IMR-90 (cell line): ENCODE measurements around the gene C15orf61. TPM values are rescaled to one million over a fixed set of nuclear protein-coding genes. Genes with fewer than 3 reads are reported as not detected.
A peak's percentile ranks its signal among the peaks of the same experiment; 100 is the strongest.

Experiments used
- ATAC-seq: fragments of 200-7000 bp; cut with Tn5 transposase; 2 replicates; pipeline ENCODE4 v1.9.1; 2020; ENCODE audit warnings: low read depth, mild to moderate bottlenecking, moderate library complexity
- BruUV-seq: library from RNA; stranded (reverse); fragments of 400-500 nt; replicated peaks from 2 replicates; lab custom pipeline; 2021; lab: Mats Ljungman, UMichigan
- CTCF ChIA-PET: fragments of 300-600 bp; formaldehyde crosslinking; extraction: SDS; loops from one replicate; lab custom pipeline; 2021; ENCODE audit warnings: antibody characterized with exemption; lab: Yijun Ruan, JAX
- POLR2A ChIA-PET: fragments of 300-600 bp; sonication (Branson Sonifier 250); formaldehyde crosslinking; loops from one replicate; lab custom pipeline; 2022; ENCODE audit warnings: antibody characterized with exemption; ENCODE audit not compliant: unreplicated experiment; lab: Charles Lee
- DNase-seq: peaks from one replicate; pipeline ENCODE4 v3.0.0; 2013
- H2AFZ ChIP-seq: replicated peaks from 2 replicates; pipeline ENCODE3; 2013; ENCODE audit warnings: low read length, mild to moderate bottlenecking; ENCODE audit not compliant: poor library complexity
- H2AK5ac ChIP-seq: 2 replicates; pipeline ENCODE4 v1.6.1; 2013; ENCODE audit warnings: low read depth, low read length, inconsistent platforms
- H2AK9ac ChIP-seq: replicated peaks from 2 replicates; pipeline ENCODE3; 2013; ENCODE audit warnings: mild to moderate bottlenecking, low read depth, low read length, moderate library complexity; ENCODE audit not compliant: poor library complexity
- H2BK120ac ChIP-seq: 2 replicates; pipeline ENCODE4 v1.6.1; 2013; ENCODE audit warnings: low read depth, low read length, inconsistent platforms
- H2BK15ac ChIP-seq: 3 replicates; pipeline ENCODE4 v1.6.1; 2013; ENCODE audit warnings: low read depth, low read length, inconsistent platforms
- H2BK20ac ChIP-seq: 2 replicates; pipeline ENCODE4 v1.6.1; 2013; ENCODE audit warnings: low read depth, mild to moderate bottlenecking, inconsistent platforms, low read length, moderate library complexity
- H2BK5ac ChIP-seq: 2 replicates; pipeline ENCODE4 v1.6.1; 2013; ENCODE audit warnings: mild to moderate bottlenecking, low read depth, low read length, inconsistent platforms; ENCODE audit not compliant: poor library complexity, severe bottlenecking
- H3K14ac ChIP-seq: replicated peaks from 2 replicates; pipeline ENCODE4 v1.6.1; 2013; ENCODE audit warnings: low read depth, low read length, inconsistent platforms
- H3K18ac ChIP-seq: 2 replicates; pipeline ENCODE4 v1.6.1; 2013; ENCODE audit warnings: low read depth, low read length, control low read depth
- H3K23ac ChIP-seq: 2 replicates; pipeline ENCODE4 v1.6.1; 2013; ENCODE audit warnings: low read depth, low read length, inconsistent platforms
- H3K27ac ChIP-seq: 2 replicates; pipeline ENCODE4 v1.5.1; 2013; ENCODE audit warnings: mild to moderate bottlenecking, control low read depth, low read length; ENCODE audit not compliant: insufficient read depth
- H3K27me3 ChIP-seq: 2 replicates; pipeline ENCODE4 v1.6.1; 2013; ENCODE audit warnings: low read length; ENCODE audit not compliant: control insufficient read depth, insufficient read depth
- H3K36me3 ChIP-seq: 2 replicates; pipeline ENCODE4 v1.6.1; 2013; ENCODE audit warnings: low read length, mixed read lengths; ENCODE audit not compliant: control insufficient read depth, insufficient read depth
- H3K4ac ChIP-seq: 2 replicates; pipeline ENCODE4 v1.6.1; 2013; ENCODE audit warnings: low read depth, low read length, inconsistent platforms
- H3K4me1 ChIP-seq: 2 replicates; pipeline ENCODE4 v1.6.1; 2013; ENCODE audit warnings: low read length, mixed read lengths; ENCODE audit not compliant: control insufficient read depth, insufficient read depth
- H3K4me2 ChIP-seq: 2 replicates; pipeline ENCODE4 v1.6.1; 2013; ENCODE audit warnings: low read depth, mild to moderate bottlenecking, control low read depth, low read length, moderate library complexity
- H3K4me3 ChIP-seq: 2 replicates; pipeline ENCODE4 v1.5.1; 2013; ENCODE audit warnings: low read depth, mild to moderate bottlenecking, control low read depth, low read length, moderate library complexity; ENCODE audit not compliant: insufficient read depth
- H3K56ac ChIP-seq: 2 replicates; pipeline ENCODE4 v1.6.1; 2013; ENCODE audit warnings: low read length, inconsistent platforms; ENCODE audit not compliant: insufficient read depth; ENCODE audit errors: extremely low read depth
- H3K79me1 ChIP-seq, 2 experiments: 2 replicates each; pipeline ENCODE4 v1.6.1; 2013; ENCODE audit warnings: low read length in 2 of 2, inconsistent platforms in 1 of 2, low read depth in 1 of 2
- H3K9ac ChIP-seq: 2 replicates; pipeline ENCODE4 v1.6.1; 2013; ENCODE audit warnings: low read depth, low read length, control low read depth
- H3K9me1 ChIP-seq: 2 replicates; pipeline ENCODE4 v1.6.1; 2013; ENCODE audit warnings: low read length, inconsistent platforms; ENCODE audit not compliant: insufficient read depth
- H3K9me3 ChIP-seq: 2 replicates; pipeline ENCODE4 v1.6.1; 2013; ENCODE audit warnings: low read length; ENCODE audit not compliant: control insufficient read depth, insufficient read depth
- H4K20me1 ChIP-seq: 2 replicates; pipeline ENCODE4 v1.6.1; 2013; ENCODE audit warnings: low read length, inconsistent platforms; ENCODE audit not compliant: insufficient read depth
- H4K5ac ChIP-seq: 2 replicates; pipeline ENCODE4 v1.6.1; 2013; ENCODE audit warnings: mild to moderate bottlenecking, low read depth, low read length, control low read depth
- H4K8ac ChIP-seq, 2 experiments: 2 replicates each; pipeline ENCODE4 v1.6.1; 2013; ENCODE audit warnings: low read depth in 2 of 2, low read length in 2 of 2, control low read depth in 1 of 2, inconsistent platforms in 1 of 2
- H4K91ac ChIP-seq: 2 replicates; pipeline ENCODE4 v1.6.1; 2013; ENCODE audit warnings: low read depth, low read length, inconsistent platforms; ENCODE audit not compliant: insufficient read depth
- BHLHE40 ChIP-seq: fragments of 150-350 bp; IDR thresholded peaks from 2 replicates; pipeline ENCODE4 v1.6.1; 2016; ENCODE audit warnings: mild to moderate bottlenecking, low read depth, low read length
- CEBPB ChIP-seq: IDR thresholded peaks from 2 replicates; pipeline ENCODE4 v1.6.1; 2012; ENCODE audit warnings: low read depth, low read length, improper control_type of control experiment
- CHD1 ChIP-seq: IDR thresholded peaks from 2 replicates; pipeline ENCODE4 v1.6.1; 2012; ENCODE audit warnings: low read depth, low read length, improper control_type of control experiment
- CTCF ChIP-seq: conservative IDR thresholded peaks from 2 replicates; pipeline ENCODE4 v1.5.1; 2012; ENCODE audit warnings: mild to moderate bottlenecking, low read depth, low read length, improper control_type of control experiment
- ELK1 ChIP-seq: fragments of 150-350 bp; IDR thresholded peaks from 2 replicates; pipeline ENCODE4 v1.6.1; 2016; ENCODE audit warnings: low read depth, mild to moderate bottlenecking, low read length, moderate library complexity, borderline replicate concordance
- FOS ChIP-seq: fragments of 150-350 bp; IDR thresholded peaks from 2 replicates; pipeline ENCODE4 v1.6.1; 2016; ENCODE audit warnings: low read depth, low read length
- MAFK ChIP-seq: IDR thresholded peaks from 2 replicates; pipeline ENCODE4 v1.6.1; 2012; ENCODE audit warnings: low read depth, low read length, improper control_type of control experiment
- MAZ ChIP-seq: IDR thresholded peaks from 2 replicates; pipeline ENCODE4 v1.6.1; 2012; ENCODE audit warnings: low read depth, mild to moderate bottlenecking, low read length, improper control_type of control experiment, moderate library complexity, borderline replicate concordance
- MXI1 ChIP-seq: IDR thresholded peaks from 2 replicates; pipeline ENCODE4 v1.6.1; 2012; ENCODE audit warnings: low read depth, mild to moderate bottlenecking, low read length, moderate library complexity, borderline replicate concordance
- NFE2L2 ChIP-seq: fragments of 150-350 bp; IDR thresholded peaks from 2 replicates; pipeline ENCODE4 v1.6.1; 2016; ENCODE audit warnings: low read depth, mild to moderate bottlenecking, low read length
- RAD21 ChIP-seq: IDR thresholded peaks from 2 replicates; pipeline ENCODE4 v1.6.1; 2012; ENCODE audit warnings: low read length, improper control_type of control experiment
- RCOR1 ChIP-seq: IDR thresholded peaks from 2 replicates; pipeline ENCODE4 v1.6.1; 2012; ENCODE audit warnings: mild to moderate bottlenecking, low read length, improper control_type of control experiment; ENCODE audit not compliant: insufficient replicate concordance
- RFX5 ChIP-seq: IDR thresholded peaks from 2 replicates; pipeline ENCODE4 v1.8.0; 2012; ENCODE audit warnings: low read depth, mild to moderate bottlenecking, low read length, moderate library complexity
- SMC3 ChIP-seq: fragments of 150-350 bp; IDR thresholded peaks from 2 replicates; pipeline ENCODE4 v1.6.1; 2016; ENCODE audit warnings: low read depth, mild to moderate bottlenecking, antibody characterized with exemption, low read length, moderate library complexity
- WGBS, 2 experiments: methylation state at CpG; one replicate each; pipeline versions ENCODE4 v1.1.5 to v1.1.7; 2013; ENCODE audit warnings: missing lambda C conversion rate in 2 of 2; ENCODE audit not compliant: insufficient read length in 1 of 2; ENCODE audit errors: extremely low coverage in 2 of 2; 5-methylcytosine and 5-hydroxymethylcytosine counted together
- dilution Hi-C: fragments of 300-500 bp; cut with HindIII; formaldehyde crosslinking; loops from one replicate; pipeline ENCODE4 v1.14.3; 2018; ENCODE audit warnings: low sequenced_read_pairs; ENCODE audit not compliant: unreplicated experiment
- in situ Hi-C: fragments of 300-500 bp; cut with MboI; formaldehyde crosslinking; loops from 3 replicates; pipeline ENCODE4 v1.14.3; 2019; ENCODE audit warnings: low sequenced_read_pairs, inconsistent platforms, mixed read lengths
- intact Hi-C: fragments of 100-400 bp; cut with micrococcal nuclease; formaldehyde crosslinking; loops from 2 replicates; pipeline ENCODE4 v1.10.0; 2022
- polyA plus RNA-seq, 3 experiments: library from polyadenylated mRNA; depleted of rRNA; stranded (reverse); fragments of >200 nt; gene quantifications; 2 replicates each; pipeline ENCODE4 v1.2.3, GENCODE V29; 2012; ENCODE audit warnings: low replicate concordance in 1 of 3
- total RNA-seq: library from RNA; depleted of rRNA; stranded (reverse); fragments of >200 nt; gene quantifications from 2 replicates; pipeline ENCODE4 v1.2.3, GENCODE V29; 2012

Gene C15orf61
- total and polyA plus RNA-seq, 2 of the 4 experiments (the other 2 are of a cell fraction) = 1.4 to 2.5 TPM

- no peak overlapping the region for H3K4me3 ChIP-seq
- TF ChIP-seq RAD21 (no peak), MAZ (no peak), FOS (no peak), BHLHE40 (no peak), NFE2L2 (no peak), RFX5 (no peak), CTCF (no peak), MAFK (no peak), MXI1 (no peak), SMC3 (no peak), ELK1 (no peak), RCOR1 (no peak), CHD1 (no peak), CEBPB (no peak)
- no peaks in the 10 kb centered on the region for H3K27me3 ChIP-seq
- no peak overlapping the region for H3K4ac ChIP-seq
- H2BK20ac ChIP-seq = no peak overlapping the region
- no TSS peak for BruUV-seq
- H4K5ac ChIP-seq = no peak overlapping the region
- dilution Hi-C loops (no loop called here), in situ Hi-C loops (no loop called here), intact Hi-C loops (no loop called here)
- H2AK5ac ChIP-seq = no peak overlapping the region
- ATAC-seq (0 out of 2 replicates have a peak, but pooled peaks have one; percentile 21), DNase-seq (peak; percentile 8)
- no peak overlapping the region for H3K4me2 ChIP-seq
- H3K9me1 ChIP-seq = peaks cover 5% of the 10 kb centered on the region; the same call in 1 of the 2 replicates
- POLR2A ChIA-PET = no interaction called here
- H3K4me1 ChIP-seq = no peaks in the 10 kb centered on the region
- 94% methylated on average over 2 of the region's 4 CpGs; no CpG with 5 or more reads in 1 of the 2 experiments for WGBS, 2 experiments
- H3K36me3 ChIP-seq = peaks cover 2% of the 10 kb centered on the region; the same call in 1 of the 2 replicates
- no peak overlapping the region for H3K23ac ChIP-seq
- H4K8ac ChIP-seq = no peak overlapping the region
- H3K56ac ChIP-seq = no peak overlapping the region
- no peak overlapping the region for H2AK9ac ChIP-seq
- no peak overlapping the region for H3K18ac ChIP-seq
- CTCF ChIA-PET = interaction anchor here (0.7 kb wide), 1 partner anchor 332 kb away, joined by 3 read pairs; no protein-coding TSS in a partner anchor
- H3K79me1 ChIP-seq = no peaks in the 10 kb centered on the region
- no peak overlapping the region for H2BK5ac ChIP-seq
- H3K14ac ChIP-seq = no peak overlapping the region
- H2BK15ac ChIP-seq = no peak overlapping the region
- H2BK120ac ChIP-seq = no peak overlapping the region
- H4K91ac ChIP-seq = no peak overlapping the region
- no peaks in the 10 kb centered on the region for H3K9me3 ChIP-seq
- H3K27ac ChIP-seq = no peak overlapping the region
- no peaks in the 10 kb centered on the region for H4K20me1 ChIP-seq
- H3K9ac ChIP-seq = no peak overlapping the region
- H2AFZ ChIP-seq = no peak overlapping the region
These were observed 57.2 kb downstream of the C15orf61 start for GRCh38 chr15:67578020-67578600.
